ENCODE measurements around the gene IRF5. TPM values are rescaled to one million over a fixed set of nuclear protein-coding genes. Genes with fewer than 3 reads are reported as not detected.

Gene IRF5
- total and polyA plus RNA-seq, 12 donors = 0.83 to 25.9 (median 10.9) TPM

GRCh38 chr7:128928882-128929788 lies 8.6 kb upstream of the IRF5 start:
- Histone ChIP-seq H3K4me1 (replicated peaks in 1 of 2) (no peaks in the 10 kb centered on the region), H3K27me3 (peaks cover 4% of the 10 kb centered on the region), H3K27ac (no peak overlapping the region), H3K36me3 (replicated peaks in 1 of 2) (no peaks in the 10 kb centered on the region), H3K4me3 (no peak overlapping the region), H3K9me3 (replicated peaks in 1 of 3) (no peaks in the 10 kb centered on the region)
- WGBS, 4 donors = 67 to 78% (median 75%) methylated on average over 7 to 14 of the region's 14 CpGs
- no peak for TF ChIP-seq POLR2A (IDR thresholded peaks at IDR 0.05)
- TF ChIP-seq, protein P1, sequence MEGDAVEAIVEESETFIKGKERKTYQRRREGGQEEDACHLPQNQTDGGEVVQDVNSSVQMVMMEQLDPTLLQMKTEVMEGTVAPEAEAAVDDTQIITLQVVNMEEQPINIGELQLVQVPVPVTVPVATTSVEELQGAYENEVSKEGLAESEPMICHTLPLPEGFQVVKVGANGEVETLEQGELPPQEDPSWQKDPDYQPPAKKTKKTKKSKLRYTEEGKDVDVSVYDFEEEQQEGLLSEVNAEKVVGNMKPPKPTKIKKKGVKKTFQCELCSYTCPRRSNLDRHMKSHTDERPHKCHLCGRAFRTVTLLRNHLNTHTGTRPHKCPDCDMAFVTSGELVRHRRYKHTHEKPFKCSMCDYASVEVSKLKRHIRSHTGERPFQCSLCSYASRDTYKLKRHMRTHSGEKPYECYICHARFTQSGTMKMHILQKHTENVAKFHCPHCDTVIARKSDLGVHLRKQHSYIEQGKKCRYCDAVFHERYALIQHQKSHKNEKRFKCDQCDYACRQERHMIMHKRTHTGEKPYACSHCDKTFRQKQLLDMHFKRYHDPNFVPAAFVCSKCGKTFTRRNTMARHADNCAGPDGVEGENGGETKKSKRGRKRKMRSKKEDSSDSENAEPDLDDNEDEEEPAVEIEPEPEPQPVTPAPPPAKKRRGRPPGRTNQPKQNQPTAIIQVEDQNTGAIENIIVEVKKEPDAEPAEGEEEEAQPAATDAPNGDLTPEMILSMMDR (IDR thresholded peaks at IDR 0.05) = no peak
- no peak for DNase-seq
- intact Hi-C loops (cut with DNase I) = no loop called here

GRCh38 chr7:128931190-128931798 lies 6.4 kb upstream of the IRF5 start:
- TF ChIP-seq, protein P1 (IDR thresholded peaks at IDR 0.05) = no peak
- no peak for TF ChIP-seq POLR2A (IDR thresholded peaks at IDR 0.05)
- Histone ChIP-seq H3K4me1 (replicated peaks in 1 of 2) (no peaks in the 10 kb centered on the region), H3K4me3 (no peak overlapping the region), H3K9me3 (replicated peaks in 1 of 3) (no peaks in the 10 kb centered on the region), H3K36me3 (replicated peaks in 1 of 2) (no peaks in the 10 kb centered on the region), H3K27me3 (peaks cover 4% of the 10 kb centered on the region), H3K27ac (no peak overlapping the region)
- intact Hi-C loops (cut with DNase I) = no loop called here
- no peak for DNase-seq
- 92 to 93% (median 93%) methylated on average over 18 of the region's 18 CpGs for WGBS, 4 donors

DNA sequence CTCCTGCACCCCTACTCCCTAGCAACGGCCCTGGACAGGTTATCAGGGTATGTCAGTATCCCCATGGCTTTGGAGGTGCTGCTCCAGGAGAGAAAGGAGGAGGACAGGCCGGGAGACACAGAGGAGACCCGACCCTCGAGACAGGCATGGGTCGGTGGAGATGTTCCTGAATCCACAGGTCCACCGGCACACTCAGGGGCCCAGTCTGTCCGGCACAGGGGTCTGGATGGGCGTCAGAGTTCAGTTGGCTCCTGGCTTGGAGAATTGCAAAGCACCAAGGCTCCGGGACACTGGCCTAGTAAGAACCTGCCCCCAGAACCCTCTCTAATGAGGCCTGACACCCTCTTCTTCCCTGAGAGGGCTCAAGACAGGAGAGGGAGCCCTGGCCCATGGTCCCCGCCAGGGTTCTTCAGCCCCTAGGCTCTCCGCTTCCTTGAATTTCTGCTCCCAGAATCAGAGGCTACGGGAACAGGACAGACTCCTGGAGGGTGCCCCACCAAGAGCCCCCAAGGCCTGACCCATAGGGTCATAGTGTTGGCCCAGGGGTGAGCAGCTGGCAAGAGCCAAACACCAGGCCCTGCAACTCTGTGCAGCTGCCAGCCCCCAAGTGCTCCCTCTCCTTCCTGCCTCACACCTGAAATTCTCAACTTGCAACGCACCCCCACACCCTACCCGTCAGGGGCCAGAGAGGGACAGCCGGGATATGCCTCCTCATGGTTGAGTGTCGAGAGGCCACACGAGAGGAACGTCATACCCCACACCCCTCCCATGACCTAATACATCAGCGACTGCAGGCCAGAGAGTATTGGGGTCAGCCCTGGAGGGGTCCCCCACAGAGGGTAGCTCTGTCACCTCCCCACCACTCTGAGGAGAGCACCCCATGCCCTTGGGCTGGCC lies 5.5 kb upstream of the IRF5 start:
- no peak for DNase-seq
- Histone ChIP-seq H3K27ac (no peak overlapping the region), H3K4me1 (replicated peaks in 1 of 2) (no peaks in the 10 kb centered on the region), H3K27me3 (peaks cover 4% of the 10 kb centered on the region), H3K9me3 (replicated peaks in 1 of 3) (no peaks in the 10 kb centered on the region), H3K36me3 (replicated peaks in 1 of 2) (no peaks in the 10 kb centered on the region), H3K4me3 (no peak overlapping the region)
- intact Hi-C loops (cut with DNase I) = no loop called here
- 76 to 93% (median 86%) methylated on average over 10 to 19 of the region's 19 CpGs for WGBS, 4 donors
- TF ChIP-seq, protein P1 (IDR thresholded peaks at IDR 0.05) = no peak
- no peak for TF ChIP-seq POLR2A (IDR thresholded peaks at IDR 0.05)

DNA sequence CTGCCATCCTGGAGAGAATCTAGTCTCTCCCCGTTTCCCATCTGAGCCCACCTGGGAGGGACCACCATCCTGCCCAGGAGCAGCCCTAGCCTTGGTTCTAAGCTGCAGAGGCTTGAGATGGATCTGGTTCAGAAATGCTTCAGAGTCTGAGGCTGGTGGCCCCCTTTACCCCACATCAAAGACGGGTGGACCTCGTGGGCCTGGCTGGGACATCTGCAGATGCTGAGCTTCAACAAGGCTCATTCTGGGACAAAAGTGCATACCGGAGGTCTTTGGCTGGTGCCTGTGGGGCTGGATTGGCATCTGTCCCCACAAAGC lies 4.9 kb upstream of the IRF5 start:
- H3K27ac ChIP-seq = peak overlapping the region in 1 of 5 donors; percentile 13
- H3K27me3 ChIP-seq = peaks cover 4% of the 10 kb centered on the region
- no peaks in the 10 kb centered on the region for H3K36me3 ChIP-seq (replicated peaks in 1 of 2)
- H3K4me1 ChIP-seq (replicated peaks in 1 of 2) = peaks cover 0 to 3% of the 10 kb centered on the region in 2 donors
- WGBS, 4 donors = 51 to 75% (median 68%) methylated on average over 3 to 4 of the region's 4 CpGs
- TF ChIP-seq, protein P1 (IDR thresholded peaks at IDR 0.05) = no peak
- no peak for TF ChIP-seq POLR2A (IDR thresholded peaks at IDR 0.05)
- no peaks in the 10 kb centered on the region for H3K9me3 ChIP-seq (replicated peaks in 1 of 3)
- no peak for DNase-seq
- H3K4me3 ChIP-seq = no peak overlapping the region
- intact Hi-C loops (cut with DNase I) = no loop called here
